ENCODE measurements around the gene ETV4.

ETV4 gene

GRCh38 chr17:43591001-43591400 is 44.9 kb upstream of the ETV4 start:
- Histone ChIP-seq H3K27me3 (ENCODE audit: insufficient read depth, poor library complexity, severe bottlenecking) (no peaks in the 10 kb centered on the region), H3K27ac (replicated peaks) (no peak overlapping the region), H3K4me3 (replicated peaks; ENCODE audit: insufficient read depth, low read length) (no peak overlapping the region)
- DNase-seq (ENCODE audit: low read depth in 1 of 2, low spot score in 1 of 2), result no peak
- TF ChIP-seq REST (IDR thresholded peaks at IDR 0.05; ENCODE audit: insufficient replicate concordance, low read depth) (no peak), CTCF (IDR thresholded peaks at IDR 0.05; ENCODE audit: insufficient read depth, low read length) (no peak), POLR2AphosphoS5 (IDR thresholded peaks at IDR 0.05; ENCODE audit: low read depth) (no peak), SPI1 (IDR thresholded peaks at IDR 0.05; ENCODE audit: borderline replicate concordance, low read depth) (no peak), GABPA (IDR thresholded peaks at IDR 0.05; ENCODE audit: low read depth) (no peak)

GRCh38 chr17:43588664-43589435 is 42.7 kb upstream of the ETV4 start:
- TF ChIP-seq GABPA (IDR thresholded peaks at IDR 0.05; ENCODE audit: low read depth), result no peak
- no peak for TF ChIP-seq CTCF (IDR thresholded peaks at IDR 0.05; ENCODE audit: insufficient read depth, low read length)
- TF ChIP-seq POLR2AphosphoS5 (IDR thresholded peaks at IDR 0.05; ENCODE audit: low read depth), result no peak
- no peak for TF ChIP-seq SPI1 (IDR thresholded peaks at IDR 0.05; ENCODE audit: borderline replicate concordance, low read depth)
- no peak for TF ChIP-seq REST (IDR thresholded peaks at IDR 0.05; ENCODE audit: insufficient replicate concordance, low read depth)
- Histone ChIP-seq H3K27me3 (ENCODE audit: insufficient read depth, poor library complexity, severe bottlenecking) (no peaks in the 10 kb centered on the region), H3K27ac (replicated peaks) (no peak overlapping the region), H3K4me3 (replicated peaks; ENCODE audit: insufficient read depth, low read length) (no peak overlapping the region)
- no peak for DNase-seq (ENCODE audit: low read depth in 1 of 2, low spot score in 1 of 2)

- no peak for TF ChIP-seq REST (IDR thresholded peaks at IDR 0.05; ENCODE audit: insufficient replicate concordance, low read depth)
- no peak for TF ChIP-seq POLR2AphosphoS5 (IDR thresholded peaks at IDR 0.05; ENCODE audit: low read depth)
- TF ChIP-seq CTCF (IDR thresholded peaks at IDR 0.05; ENCODE audit: insufficient read depth, low read length), result no peak
- TF ChIP-seq SPI1 (IDR thresholded peaks at IDR 0.05; ENCODE audit: borderline replicate concordance, low read depth), result no peak
- no peak for TF ChIP-seq GABPA (IDR thresholded peaks at IDR 0.05; ENCODE audit: low read depth)
- Histone ChIP-seq H3K27ac (replicated peaks) (no peak overlapping the region), H3K27me3 (ENCODE audit: insufficient read depth, poor library complexity, severe bottlenecking) (no peaks in the 10 kb centered on the region), H3K4me3 (replicated peaks; ENCODE audit: insufficient read depth, low read length) (no peak overlapping the region)
- no peak for DNase-seq (ENCODE audit: low read depth in 1 of 2, low spot score in 1 of 2)
Measured at GRCh38 chr17:43588121-43588520, 42.0 kb upstream of the ETV4 start.
